SK-N-SH (cell line): ENCODE data around the gene CCT8L2. TPM values are rescaled to one million over a fixed set of nuclear protein-coding genes. Genes with fewer than 3 reads are reported as not detected.
"Not testable (repeated sequence)": the region's sequence is repeated elsewhere in the genome, so short reads cannot be mapped to it uniquely, and the experiment has no call there.

Source experiments
- CTCF ChIA-PET: fragments of 300-600, 350-600 bp; formaldehyde crosslinking; extraction: SDS; loops from one replicate; lab custom pipeline; 2021; lab: Yijun Ruan, JAX
- POLR2A ChIA-PET: fragments of 350-600 bp; sonication (Branson Sonifier 250); formaldehyde crosslinking; extraction: SDS; loops from one replicate; lab custom pipeline; 2020; ENCODE audit warnings: antibody characterized with exemption, inconsistent platforms; lab: Yijun Ruan, JAX
- DNase-seq: peaks from one replicate; pipeline ENCODE4 v3.0.0; 2012
- H2AFZ ChIP-seq: fragments of 200-600 bp; sonication (generic); 2 replicates; pipeline ENCODE4 v1.8.1; 2016; ENCODE audit warnings: antibody characterized with exemption, mild to moderate bottlenecking, low read depth
- H3F3A ChIP-seq: fragments of 200-600 bp; sonication (generic); replicated peaks from 2 replicates; pipeline ENCODE3; 2016; ENCODE audit warnings: antibody characterized with exemption, mild to moderate bottlenecking; ENCODE audit not compliant: insufficient read depth
- H3K27ac ChIP-seq, 2 experiments: fragments of 200-500 bp in 1 of 2; fragments of 200-600 bp in 1 of 2; sonication (Bioruptor generic) in 1 of 2; sonication (generic), shearing (Covaris generic) in 1 of 2; 2 replicates each; pipeline versions ENCODE4 v1.5.1 to v1.6.1; 2014 to 2016; ENCODE audit warnings: low read depth in 2 of 2, inconsistent platforms in 1 of 2, low read length in 1 of 2, mild to moderate bottlenecking in 1 of 2, mixed read lengths in 1 of 2
- H3K27me3 ChIP-seq: fragments of 200-600 bp; sonication (generic), shearing (Covaris generic); 2 replicates; pipeline ENCODE4 v1.6.1; 2016; ENCODE audit warnings: mixed run types; ENCODE audit not compliant: insufficient read depth
- H3K36me3 ChIP-seq, 2 experiments: fragments of 200-500 bp in 1 of 2; fragments of 200-600 bp in 1 of 2; sonication (Bioruptor generic) in 1 of 2; sonication (generic) in 1 of 2; replicated peaks in 1 of 2; 2 replicates each; pipeline versions ENCODE3 to v1.5.1; 2014 to 2016; ENCODE audit warnings: low read length in 1 of 2, mild to moderate bottlenecking in 1 of 2; ENCODE audit not compliant: insufficient read depth in 2 of 2, control insufficient read depth in 1 of 2
- H3K4me1 ChIP-seq, 2 experiments: fragments of 200-500 bp in 1 of 2; fragments of 200-600 bp in 1 of 2; sonication (Bioruptor generic) in 1 of 2; sonication (generic), shearing (Covaris generic) in 1 of 2; 2 replicates each; pipeline versions ENCODE4 v1.5.1 to v1.6.1; 2014 to 2016; ENCODE audit warnings: low read depth in 1 of 2, low read length in 1 of 2, mixed run types in 1 of 2; ENCODE audit not compliant: insufficient read depth in 2 of 2, control insufficient read depth in 1 of 2
- H3K4me2 ChIP-seq: fragments of 200-600 bp; sonication (generic), shearing (Covaris generic); 2 replicates; pipeline ENCODE4 v1.6.1; 2017; ENCODE audit warnings: mixed run types
- H3K4me3 ChIP-seq, 2 experiments: fragments of 200-500 bp in 1 of 2; fragments of 200-600 bp in 1 of 2; sonication (Bioruptor generic) in 1 of 2; sonication (generic), shearing (Covaris generic) in 1 of 2; 2 replicates each; pipeline versions ENCODE4 v1.5.1 to v1.8.1; 2014 to 2016; ENCODE audit warnings: low read depth in 2 of 2, inconsistent platforms in 1 of 2, low read length in 1 of 2, mild to moderate bottlenecking in 1 of 2, mixed read lengths in 1 of 2, moderate library complexity in 1 of 2
- H3K79me2 ChIP-seq: fragments of 200-600 bp; sonication (generic); 2 replicates; pipeline ENCODE4 v1.8.1; 2017; ENCODE audit warnings: mild to moderate bottlenecking; ENCODE audit not compliant: insufficient read depth
- H3K9ac ChIP-seq: fragments of 200-600 bp; sonication (generic); 2 replicates; pipeline ENCODE4 v1.6.1; 2017; ENCODE audit warnings: mixed run types
- H3K9me2 ChIP-seq: fragments of 200-600 bp; sonication (generic); 2 replicates; pipeline ENCODE4 v1.6.1; 2017; ENCODE audit warnings: mixed run types
- H3K9me3 ChIP-seq: fragments of 200-600 bp; sonication (generic); 2 replicates; pipeline ENCODE4 v1.6.1; 2017; ENCODE audit warnings: mixed run types, mild to moderate bottlenecking, moderate library complexity
- H4K20me1 ChIP-seq: fragments of 200-600 bp; sonication (generic); 2 replicates; pipeline ENCODE4 v1.6.1; 2017; ENCODE audit warnings: mild to moderate bottlenecking, mixed run types; ENCODE audit not compliant: insufficient read depth
- EZH2phosphoT487 ChIP-seq: fragments of 200-600 bp; sonication (generic); IDR thresholded peaks from 2 replicates; pipeline ENCODE4 v1.6.1; 2017; ENCODE audit warnings: low read depth, mixed run types, mild to moderate bottlenecking, antibody characterized with exemption, moderate library complexity, borderline replicate concordance
- GABPA ChIP-seq: IDR thresholded peaks from 2 replicates; pipeline ENCODE4 v1.4.0; 2012; ENCODE audit warnings: low read depth, mild to moderate bottlenecking
- RFX5 ChIP-seq: IDR thresholded peaks from 2 replicates; pipeline ENCODE4 v1.6.1; 2012; ENCODE audit warnings: mild to moderate bottlenecking, improper control_type of control experiment, low read length
- TAF1 ChIP-seq: IDR thresholded peaks from 2 replicates; pipeline ENCODE4 v1.6.1; 2012; ENCODE audit warnings: low read depth, mild to moderate bottlenecking, low read length, moderate library complexity, borderline replicate concordance
- USF1 ChIP-seq: IDR thresholded peaks from 2 replicates; pipeline ENCODE4 v1.4.0; 2012; ENCODE audit warnings: low read depth, borderline replicate concordance
- YY1 ChIP-seq: IDR thresholded peaks from 2 replicates; pipeline ENCODE4 v1.4.0; 2012; ENCODE audit warnings: low read depth, mild to moderate bottlenecking
- WGBS: methylation state at CpG from one replicate; pipeline ENCODE4 v1.1.6; 2017; ENCODE audit warnings: low lambda C conversion rate; 5-methylcytosine and 5-hydroxymethylcytosine counted together
- polyA plus RNA-seq, 3 experiments: library from polyadenylated mRNA; depleted of rRNA; stranded (reverse); fragments of >200 nt; gene quantifications; 2 replicates each; pipeline ENCODE4 v1.2.3, GENCODE V29; 2012

CCT8L2 gene
- polyA plus RNA-seq, 1 of the 3 experiments (the other 2 are of a cell fraction) = not detected

- TF ChIP-seq YY1 (no peak), GABPA (no peak), TAF1 (no peak), EZH2phosphoT487 (no peak), RFX5 (no peak), USF1 (no peak)
- no peak overlapping the region for H3K4me2 ChIP-seq
- H2AFZ ChIP-seq = no peak overlapping the region
- no peak for DNase-seq
- no peaks in the 10 kb centered on the region for H3K79me2 ChIP-seq
- no peaks in the 10 kb centered on the region for H3F3A ChIP-seq
- no peaks in the 10 kb centered on the region for H3K9me2 ChIP-seq
- peaks cover 15% of the 10 kb centered on the region for H3K27me3 ChIP-seq
- H4K20me1 ChIP-seq = no peaks in the 10 kb centered on the region
- no peaks in the 10 kb centered on the region for H3K36me3 ChIP-seq
- ChIA-PET POLR2A (no interaction called here), CTCF (no interaction called here)
- no peak overlapping the region for H3K9ac ChIP-seq
- H3K4me1 ChIP-seq = no peaks in the 10 kb centered on the region
- no peak overlapping the region for H3K4me3 ChIP-seq
- H3K9me3 ChIP-seq = no peaks in the 10 kb centered on the region
- H3K27ac ChIP-seq = no peak overlapping the region
- 9% methylated on average over 6 of the region's 6 CpGs for WGBS
Measured at GRCh38 chr22:16603448-16603768, 10.8 kb upstream of the CCT8L2 start.

GRCh38 chr22:16602728-16603447 is 10.3 kb upstream of the CCT8L2 start:
- POLR2A ChIA-PET, H3K9me2 ChIP-seq, H3K27ac ChIP-seq, H3F3A ChIP-seq, CTCF ChIA-PET, H3K9me3 ChIP-seq, H2AFZ ChIP-seq, H3K79me2 ChIP-seq, H3K4me2 ChIP-seq, DNase-seq, H3K9ac ChIP-seq, H4K20me1 ChIP-seq, H3K4me1 ChIP-seq, H3K4me3 ChIP-seq, H3K36me3 ChIP-seq: not testable (repeated sequence)
- peaks cover 15% of the 10 kb centered on the region for H3K27me3 ChIP-seq
- 9% methylated on average over 25 of the region's 33 CpGs for WGBS

GRCh38 chr22:16602224-16602727 is 9.7 kb upstream of the CCT8L2 start:
- H2AFZ ChIP-seq, H3K4me2 ChIP-seq, CTCF ChIA-PET, H4K20me1 ChIP-seq, H3K79me2 ChIP-seq, H3K4me3 ChIP-seq, H3K4me1 ChIP-seq, H3K9ac ChIP-seq, H3K9me3 ChIP-seq, H3F3A ChIP-seq, DNase-seq, H3K36me3 ChIP-seq, H3K9me2 ChIP-seq, POLR2A ChIA-PET, H3K27ac ChIP-seq: not testable (repeated sequence)
- WGBS = 18% methylated on average over 27 of the region's 70 CpGs
- H3K27me3 ChIP-seq = peaks cover 15% of the 10 kb centered on the region
